ENCODE measurements around the gene SMIM12.

Gene SMIM12

GRCh38 chr1:34869760-34870159 is 10.2 kb upstream of the SMIM12 start:
- no peak overlapping the region for H3K9ac ChIP-seq (ENCODE audit: low read length)
- no peaks in the 10 kb centered on the region for H3K79me2 ChIP-seq (ENCODE audit: low read length)
- TF ChIP-seq CTCF (IDR thresholded peaks at IDR 0.05; ENCODE audit: low read depth, low read length) (no peak), EZH2phosphoT487 (IDR thresholded peaks at IDR 0.05; ENCODE audit: low read depth) (no peak)
- no peaks in the 10 kb centered on the region for H3K9me3 ChIP-seq (ENCODE audit: insufficient read depth, low read length)
- H3K4me1 ChIP-seq (ENCODE audit: low read length), result peaks cover 10% of the 10 kb centered on the region; the same call in 1 of the 2 replicates
- no peaks in the 10 kb centered on the region for H4K20me1 ChIP-seq (ENCODE audit: insufficient read depth, low read length)
- no peak overlapping the region for H2AFZ ChIP-seq (ENCODE audit: low read depth, low read length)
- H3K27me3 ChIP-seq (ENCODE audit: low read depth, low read length), result peaks cover 11% of the 10 kb centered on the region; the same call in 1 of the 2 replicates
- H3K36me3 ChIP-seq (replicated peaks; ENCODE audit: low read depth, low read length), result no peaks in the 10 kb centered on the region
- no peak overlapping the region for H3K27ac ChIP-seq (ENCODE audit: low read length)
- no peak overlapping the region for H3K4me3 ChIP-seq (ENCODE audit: low read length)
- no peak overlapping the region for H3K4me2 ChIP-seq (ENCODE audit: low read length)

GRCh38 chr1:34868230-34869049 is 8.9 kb upstream of the SMIM12 start:
- no peak overlapping the region for H3K9ac ChIP-seq (ENCODE audit: low read length)
- H3K36me3 ChIP-seq (replicated peaks; ENCODE audit: low read depth, low read length), result no peaks in the 10 kb centered on the region
- H2AFZ ChIP-seq (ENCODE audit: low read depth, low read length), result no peak overlapping the region
- peaks cover 5% of the 10 kb centered on the region; the same call in 1 of the 2 replicates for H3K27me3 ChIP-seq (ENCODE audit: low read depth, low read length)
- no peaks in the 10 kb centered on the region for H4K20me1 ChIP-seq (ENCODE audit: insufficient read depth, low read length)
- peaks cover 10% of the 10 kb centered on the region; the same call in 1 of the 2 replicates for H3K4me1 ChIP-seq (ENCODE audit: low read length)
- TF ChIP-seq EZH2phosphoT487 (IDR thresholded peaks at IDR 0.05; ENCODE audit: low read depth) (no peak), CTCF (IDR thresholded peaks at IDR 0.05; ENCODE audit: low read depth, low read length) (no peak)
- no peak overlapping the region for H3K27ac ChIP-seq (ENCODE audit: low read length)
- H3K79me2 ChIP-seq (ENCODE audit: low read length), result no peaks in the 10 kb centered on the region
- H3K4me2 ChIP-seq (ENCODE audit: low read length), result no peak overlapping the region
- H3K9me3 ChIP-seq (ENCODE audit: insufficient read depth, low read length), result no peaks in the 10 kb centered on the region
- H3K4me3 ChIP-seq (ENCODE audit: low read length), result no peak overlapping the region

- TF ChIP-seq CTCF (IDR thresholded peaks at IDR 0.05; ENCODE audit: low read depth, low read length) (no peak), EZH2phosphoT487 (IDR thresholded peaks at IDR 0.05; ENCODE audit: low read depth) (no peak)
- no peak overlapping the region for H2AFZ ChIP-seq (ENCODE audit: low read depth, low read length)
- H3K9ac ChIP-seq (ENCODE audit: low read length), result no peak overlapping the region
- no peak overlapping the region for H3K27ac ChIP-seq (ENCODE audit: low read length)
- H3K4me3 ChIP-seq (ENCODE audit: low read length), result no peak overlapping the region
- H3K36me3 ChIP-seq (replicated peaks; ENCODE audit: low read depth, low read length), result no peaks in the 10 kb centered on the region
- no peaks in the 10 kb centered on the region for H3K27me3 ChIP-seq (ENCODE audit: low read depth, low read length)
- no peak overlapping the region for H3K4me2 ChIP-seq (ENCODE audit: low read length)
- peaks cover 10% of the 10 kb centered on the region; the same call in 1 of the 2 replicates for H3K4me1 ChIP-seq (ENCODE audit: low read length)
- H4K20me1 ChIP-seq (ENCODE audit: insufficient read depth, low read length), result no peaks in the 10 kb centered on the region
- no peaks in the 10 kb centered on the region for H3K9me3 ChIP-seq (ENCODE audit: insufficient read depth, low read length)
- H3K79me2 ChIP-seq (ENCODE audit: low read length), result no peaks in the 10 kb centered on the region
These were observed 7.9 kb upstream of the SMIM12 start for GRCh38 chr1:34867415-34867814.

- no peaks in the 10 kb centered on the region for H3K36me3 ChIP-seq (replicated peaks; ENCODE audit: low read depth, low read length)
- H4K20me1 ChIP-seq (ENCODE audit: insufficient read depth, low read length), result no peaks in the 10 kb centered on the region
- peak overlapping the region; percentile 82 for H3K4me2 ChIP-seq (ENCODE audit: low read length)
- H3K9me3 ChIP-seq (ENCODE audit: insufficient read depth, low read length), result no peaks in the 10 kb centered on the region
- peak overlapping the region; percentile 94 for H3K4me3 ChIP-seq (ENCODE audit: low read length)
- H3K4me1 ChIP-seq (ENCODE audit: low read length), result peaks cover 10% of the 10 kb centered on the region; the same call in 1 of the 2 replicates
- H3K9ac ChIP-seq (ENCODE audit: low read length), result peak overlapping the region; percentile 89
- H3K27me3 ChIP-seq (ENCODE audit: low read depth, low read length), result no peaks in the 10 kb centered on the region
- peak overlapping the region; percentile 70; the same call in 1 of the 2 replicates for H2AFZ ChIP-seq (ENCODE audit: low read depth, low read length)
- no peak for TF ChIP-seq EZH2phosphoT487 (IDR thresholded peaks at IDR 0.05; ENCODE audit: low read depth)
- TF ChIP-seq CTCF (IDR thresholded peaks at IDR 0.05; ENCODE audit: low read depth, low read length), result no peak
- H3K79me2 ChIP-seq (ENCODE audit: low read length), result no peaks in the 10 kb centered on the region
- no peak overlapping the region for H3K27ac ChIP-seq (ENCODE audit: low read length)
These were observed 7.2 kb upstream of the SMIM12 start for GRCh38 chr1:34866762-34867109.

Data from OCI-LY3 (cell line).